ENCODE measurements around the gene GBA2. TPM values are rescaled to one million over a fixed set of nuclear protein-coding genes. Genes with fewer than 3 reads are reported as not detected.

GBA2 gene
- total RNA-seq, 1 donor from 2014 or later, result 68.0 TPM

DNA sequence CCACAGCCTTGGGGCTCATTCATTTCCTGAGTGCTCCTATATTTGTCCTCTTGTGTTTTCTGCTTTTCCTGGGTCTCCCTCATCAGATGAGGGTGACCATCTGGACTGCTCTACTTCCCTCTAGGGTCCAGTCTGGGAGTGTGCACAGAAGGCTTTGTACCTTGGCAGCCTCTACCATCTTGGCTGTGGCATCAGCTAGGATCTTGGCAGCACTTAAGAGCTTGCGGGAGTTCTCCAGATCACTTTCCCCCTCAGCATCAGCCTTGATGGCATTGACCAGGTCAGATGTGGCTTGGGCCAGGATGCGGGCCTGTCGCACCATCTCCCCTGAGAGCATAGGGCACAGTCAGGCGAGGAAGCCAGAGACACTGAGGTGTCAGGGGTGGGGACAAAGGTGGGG, 32.8 kb downstream of the GBA2 start:
- Histone ChIP-seq H3K36me3 (peaks cover 100% of the 10 kb centered on the region), H3K27me3 (ENCODE audit: low read depth) (no peaks in the 10 kb centered on the region), H3K4me1 (no peaks in the 10 kb centered on the region), H3K27ac (no peak overlapping the region), H3K9me3 (no peaks in the 10 kb centered on the region), H3K4me3 (no peak overlapping the region)
- DNase-seq (no peak), ATAC-seq (no peak)
- intact Hi-C loops (cut with DNase I), result no loop called here
- TF ChIP-seq, protein P1, sequence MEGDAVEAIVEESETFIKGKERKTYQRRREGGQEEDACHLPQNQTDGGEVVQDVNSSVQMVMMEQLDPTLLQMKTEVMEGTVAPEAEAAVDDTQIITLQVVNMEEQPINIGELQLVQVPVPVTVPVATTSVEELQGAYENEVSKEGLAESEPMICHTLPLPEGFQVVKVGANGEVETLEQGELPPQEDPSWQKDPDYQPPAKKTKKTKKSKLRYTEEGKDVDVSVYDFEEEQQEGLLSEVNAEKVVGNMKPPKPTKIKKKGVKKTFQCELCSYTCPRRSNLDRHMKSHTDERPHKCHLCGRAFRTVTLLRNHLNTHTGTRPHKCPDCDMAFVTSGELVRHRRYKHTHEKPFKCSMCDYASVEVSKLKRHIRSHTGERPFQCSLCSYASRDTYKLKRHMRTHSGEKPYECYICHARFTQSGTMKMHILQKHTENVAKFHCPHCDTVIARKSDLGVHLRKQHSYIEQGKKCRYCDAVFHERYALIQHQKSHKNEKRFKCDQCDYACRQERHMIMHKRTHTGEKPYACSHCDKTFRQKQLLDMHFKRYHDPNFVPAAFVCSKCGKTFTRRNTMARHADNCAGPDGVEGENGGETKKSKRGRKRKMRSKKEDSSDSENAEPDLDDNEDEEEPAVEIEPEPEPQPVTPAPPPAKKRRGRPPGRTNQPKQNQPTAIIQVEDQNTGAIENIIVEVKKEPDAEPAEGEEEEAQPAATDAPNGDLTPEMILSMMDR (IDR thresholded peaks at IDR 0.05), result no peak

DNA sequence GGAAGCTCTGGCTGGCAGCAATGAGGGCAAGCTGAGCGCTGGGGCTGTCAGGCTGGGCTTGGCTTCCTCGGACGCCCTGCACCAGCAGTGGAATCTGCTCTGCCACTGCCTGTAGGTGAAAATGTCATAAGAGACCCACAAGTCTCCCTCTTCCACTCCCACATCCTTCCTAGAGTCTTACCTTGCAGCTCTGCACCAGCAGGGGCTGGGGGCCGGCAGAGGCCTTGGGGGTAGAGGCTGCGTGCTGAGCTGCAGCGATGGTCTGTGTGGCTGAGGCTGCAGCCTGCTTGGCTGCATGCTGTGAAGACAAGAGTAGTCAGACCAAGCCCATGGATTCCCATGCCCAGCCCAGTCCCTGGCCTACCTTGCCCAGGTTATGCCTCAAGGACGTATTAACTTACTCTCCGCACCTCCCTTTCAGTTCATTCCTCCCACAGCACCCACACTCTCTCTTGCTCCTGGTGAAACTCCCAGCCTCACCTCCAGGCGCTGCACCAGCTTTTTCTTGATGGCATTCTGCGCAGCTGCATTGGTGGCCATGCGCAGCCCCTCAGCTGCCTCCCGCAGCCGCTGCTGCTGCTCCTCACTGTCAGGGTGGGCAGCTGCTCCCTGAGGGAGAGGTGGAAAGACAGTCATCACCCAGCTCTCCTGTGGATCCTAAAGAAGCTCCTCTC, 34.3 kb downstream of the GBA2 start:
- Histone ChIP-seq H3K27me3 (ENCODE audit: low read depth) (no peaks in the 10 kb centered on the region), H3K27ac (no peak overlapping the region), H3K4me3 (no peak overlapping the region), H3K36me3 (peaks cover 100% of the 10 kb centered on the region), H3K4me1 (no peaks in the 10 kb centered on the region), H3K9me3 (no peaks in the 10 kb centered on the region)
- ATAC-seq (no peak), DNase-seq (no peak)
- TF ChIP-seq, protein P1 (IDR thresholded peaks at IDR 0.05), result no peak
- intact Hi-C loops (cut with DNase I), result no loop called here

DNA sequence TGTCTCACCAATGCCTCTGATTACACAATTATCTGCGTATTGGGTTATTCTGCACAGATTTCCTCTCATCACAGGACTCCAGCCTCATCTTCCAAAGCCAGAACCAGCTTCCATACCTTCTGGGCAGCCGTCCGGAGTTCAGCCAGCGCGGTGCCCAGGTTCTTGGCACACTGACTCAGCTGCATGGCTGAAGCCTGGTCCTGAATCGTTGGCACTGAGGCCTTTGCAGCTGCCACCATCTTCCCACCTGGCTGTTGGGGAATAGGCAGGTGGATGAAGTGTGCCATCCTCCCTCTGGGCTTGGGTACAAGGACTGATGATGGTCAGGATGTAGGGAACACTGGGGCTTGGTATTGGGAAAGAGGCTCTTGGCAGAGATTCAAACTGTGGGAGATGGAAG, 34.9 kb downstream of the GBA2 start:
- ATAC-seq, result no peak
- Histone ChIP-seq H3K36me3 (peaks cover 100% of the 10 kb centered on the region), H3K4me3 (no peak overlapping the region), H3K4me1 (no peaks in the 10 kb centered on the region), H3K9me3 (no peaks in the 10 kb centered on the region), H3K27me3 (ENCODE audit: low read depth) (no peaks in the 10 kb centered on the region), H3K27ac (no peak overlapping the region)
- intact Hi-C loops (cut with DNase I), result no loop called here
- no peak for DNase-seq
- TF ChIP-seq, protein P1 (IDR thresholded peaks at IDR 0.05), result no peak

DNA sequence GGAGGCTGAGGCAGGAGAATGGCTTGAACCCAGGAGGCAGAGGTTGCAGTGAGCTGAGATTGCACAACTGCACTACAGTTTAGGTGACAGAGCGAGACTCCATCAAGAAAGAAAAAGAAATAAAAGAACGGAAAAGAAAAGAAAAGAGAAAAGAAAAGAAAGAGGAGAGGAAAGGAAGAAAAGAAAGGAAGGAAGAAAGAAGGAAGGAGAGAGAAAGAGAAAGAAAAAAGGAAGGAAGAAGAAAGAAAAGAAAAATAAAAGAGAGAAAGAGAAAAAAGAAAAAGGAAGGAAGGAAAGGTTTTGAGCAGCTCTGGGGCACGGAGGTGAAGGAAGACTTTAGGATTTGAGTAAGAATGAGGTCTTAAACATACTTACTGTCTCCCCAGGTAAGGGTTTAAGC, 35.5 kb downstream of the GBA2 start:
- no peaks in the 10 kb centered on the region for H3K4me1 ChIP-seq
- DNase-seq (no peak), ATAC-seq (no peak)
- no peaks in the 10 kb centered on the region for H3K27me3 ChIP-seq (ENCODE audit: low read depth)
- no peak overlapping the region for H3K4me3 ChIP-seq
- H3K27ac ChIP-seq, result no peak overlapping the region
- peaks cover 100% of the 10 kb centered on the region for H3K36me3 ChIP-seq
- TF ChIP-seq, protein P1 (IDR thresholded peaks at IDR 0.05), result no peak
- no peaks in the 10 kb centered on the region for H3K9me3 ChIP-seq
- intact Hi-C loops (cut with DNase I), result no loop called here

DNA sequence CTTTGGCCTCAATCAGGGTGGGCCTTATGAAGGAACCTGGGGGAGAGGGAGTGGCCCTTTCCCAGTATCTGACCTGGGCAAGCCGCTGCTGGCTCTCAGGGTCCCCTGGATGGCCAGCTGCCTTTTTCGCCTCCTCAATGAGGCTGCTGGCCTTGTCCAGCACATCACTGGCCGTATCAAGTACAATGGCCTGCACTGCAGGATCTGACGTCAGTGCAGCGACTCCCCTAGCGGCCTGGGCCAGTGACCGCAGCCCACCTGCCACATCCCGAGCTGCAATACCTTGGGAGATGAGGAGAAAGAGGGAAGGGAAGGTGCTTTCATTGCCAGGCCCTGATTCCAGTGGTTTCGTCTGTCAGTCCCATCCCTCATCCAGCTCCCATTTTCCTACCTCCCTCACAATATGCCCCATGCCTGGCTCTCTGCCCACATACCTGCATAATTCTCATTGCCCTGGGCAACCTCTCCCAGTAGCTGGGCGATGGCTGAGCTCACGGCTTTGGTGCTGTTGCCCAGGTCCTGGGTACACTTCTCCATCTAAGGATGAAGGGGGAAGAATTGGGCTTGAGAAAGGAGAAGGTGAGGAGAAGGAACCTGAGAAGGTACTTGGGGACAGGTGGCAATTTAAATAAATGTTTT, 36.1 kb downstream of the GBA2 start:
- Histone ChIP-seq H3K4me3 (no peak overlapping the region), H3K27me3 (ENCODE audit: low read depth) (no peaks in the 10 kb centered on the region), H3K4me1 (no peaks in the 10 kb centered on the region), H3K27ac (no peak overlapping the region), H3K9me3 (no peaks in the 10 kb centered on the region), H3K36me3 (peaks cover 100% of the 10 kb centered on the region)
- ATAC-seq (no peak), DNase-seq (no peak)
- intact Hi-C loops (cut with DNase I), result no loop called here
- TF ChIP-seq, protein P1 (IDR thresholded peaks at IDR 0.05), result no peak
